ENCODE results near the gene CBX8.

- TF ChIP-seq POLR2A (IDR thresholded peaks at IDR 0.05), result no peak
- no peak for TF ChIP-seq CTCF (IDR thresholded peaks at IDR 0.05)
- no peak for TF ChIP-seq POLR2AphosphoS5 (IDR thresholded peaks at IDR 0.05)
Observed at GRCh38 chr17:79791735-79792161, 5.1 kb downstream of the CBX8 start.

Measured in prostate gland (tissue), 2 donors.